Spinal cord (tissue), 10 donors: ENCODE data around the gene GPR156. TPM values are rescaled to one million over a fixed set of nuclear protein-coding genes. Genes with fewer than 3 reads are reported as not detected.
A peak's percentile ranks its signal among the peaks of the same experiment; 100 is the strongest.
"Not testable (repeated sequence)": the region's sequence is repeated elsewhere in the genome, so short reads cannot be mapped to it uniquely, and the experiment has no call there.

ENCODE experiments used
- DNase-seq, 6 donors: peaks; one replicate each; pipeline versions ENCODE4 v3.0.0 to v3.0.0-alpha.2; 2013 to 2015; ENCODE audit warnings: low spot score in 6 of 6, low read depth in 4 of 6
- H3K27ac ChIP-seq: one replicate; pipeline ENCODE4 v1.5.1; 2013; ENCODE audit warnings: low read depth, low read length, control low read depth
- H3K27me3 ChIP-seq: one replicate; pipeline ENCODE4 v1.6.1; 2013; ENCODE audit warnings: low read length; ENCODE audit not compliant: control insufficient read depth, insufficient read depth
- H3K36me3 ChIP-seq: one replicate; pipeline ENCODE4 v1.6.1; 2013; ENCODE audit warnings: low read length; ENCODE audit not compliant: control insufficient read depth, insufficient read depth
- H3K4me1 ChIP-seq: one replicate; pipeline ENCODE4 v1.6.1; 2013; ENCODE audit warnings: low read length; ENCODE audit not compliant: control insufficient read depth, insufficient read depth
- H3K4me3 ChIP-seq: one replicate; pipeline ENCODE4 v1.5.1; 2013; ENCODE audit warnings: low read depth, low read length, control low read depth
- H3K9me3 ChIP-seq: one replicate; pipeline ENCODE4 v1.6.1; 2013; ENCODE audit warnings: low read length; ENCODE audit not compliant: control insufficient read depth, insufficient read depth
- WGBS: methylation state at CpG from one replicate; pipeline ENCODE4 v1.1.5; 2013; ENCODE audit warnings: missing lambda C conversion rate; ENCODE audit not compliant: insufficient coverage; 5-methylcytosine and 5-hydroxymethylcytosine counted together
- polyA plus RNA-seq, 2 donors: library from polyadenylated mRNA; unstranded; fragments of 120-200 nt; gene quantifications; one replicate each; pipeline ENCODE4 v1.2.1, GENCODE V29; 2013; ENCODE audit not compliant: insufficient read length in 2 of 2
- total RNA-seq, 2 donors: library from RNA; depleted of rRNA in 1 of 2; stranded (reverse); fragments of 120-200 nt in 1 of 2; fragments of >200 nt in 1 of 2; gene quantifications; one replicate each; pipeline versions ENCODE4 v1.2.3 to v1.2.4, GENCODE V29; 2013 to 2014
- donor health status: healthy.

GPR156 gene
- total and polyA plus RNA-seq, 4 donors: 1.7 to 2.1 (median 2.1) TPM

GRCh38 chr3:120239644-120240043 lies 45.4 kb downstream of the GPR156 start:
- Histone ChIP-seq H3K27me3 (no peaks in the 10 kb centered on the region), H3K36me3 (no peaks in the 10 kb centered on the region), H3K4me1 (no peaks in the 10 kb centered on the region), H3K27ac (no peak overlapping the region), H3K9me3 (no peaks in the 10 kb centered on the region), H3K4me3 (no peak overlapping the region)
- no peak for DNase-seq
- no CpG with 5 or more reads among the region's 2 CpGs for WGBS

GRCh38 chr3:120227710-120228347 lies 57.2 kb downstream of the GPR156 start:
- no peak overlapping the region for H3K4me3 ChIP-seq
- WGBS: 75% methylated on average over 1 of the region's 2 CpGs
- H3K27me3 ChIP-seq: no peaks in the 10 kb centered on the region
- peaks cover 2% of the 10 kb centered on the region for H3K9me3 ChIP-seq
- no peak for DNase-seq
- H3K36me3 ChIP-seq: no peaks in the 10 kb centered on the region
- no peaks in the 10 kb centered on the region for H3K4me1 ChIP-seq
- H3K27ac ChIP-seq: no peak overlapping the region

- H3K36me3 ChIP-seq: no peaks in the 10 kb centered on the region
- H3K4me1 ChIP-seq: no peaks in the 10 kb centered on the region
- no peaks in the 10 kb centered on the region for H3K27me3 ChIP-seq
- no peaks in the 10 kb centered on the region for H3K9me3 ChIP-seq
- no peak overlapping the region for H3K27ac ChIP-seq
- DNase-seq: no peak
- H3K4me3 ChIP-seq: no peak overlapping the region
- WGBS: no CpG with 5 or more reads among the region's 2 CpGs
Measured at GRCh38 chr3:120224237-120224636, 60.8 kb downstream of the GPR156 start.

- Histone ChIP-seq H3K27ac (no peak overlapping the region), H3K36me3 (no peaks in the 10 kb centered on the region), H3K4me1 (peaks cover 3% of the 10 kb centered on the region), H3K9me3 (no peaks in the 10 kb centered on the region), H3K4me3 (no peak overlapping the region), H3K27me3 (no peaks in the 10 kb centered on the region)
- DNase-seq: no peak
Measured at GRCh38 chr3:120218981-120219380, 66.0 kb downstream of the GPR156 start.

GRCh38 chr3:120216633-120217032 lies 68.4 kb downstream of the GPR156 start:
- H3K4me1 ChIP-seq, H3K27me3 ChIP-seq, H3K9me3 ChIP-seq, H3K36me3 ChIP-seq, DNase-seq, H3K4me3 ChIP-seq, H3K27ac ChIP-seq: not testable (repeated sequence)
- WGBS: no CpG with 5 or more reads among the region's 1 CpG

GRCh38 chr3:120214176-120214575 lies 70.8 kb downstream of the GPR156 start:
- H3K27me3 ChIP-seq: no peaks in the 10 kb centered on the region
- no peaks in the 10 kb centered on the region for H3K36me3 ChIP-seq
- no peak overlapping the region for H3K4me3 ChIP-seq
- H3K4me1 ChIP-seq: peaks cover 3% of the 10 kb centered on the region
- 21% methylated on average over 4 of the region's 4 CpGs for WGBS
- DNase-seq: peak in 2 of 6 donors; percentile 51
- no peaks in the 10 kb centered on the region for H3K9me3 ChIP-seq
- H3K27ac ChIP-seq: peak overlapping the region; percentile 65

- Histone ChIP-seq H3K4me1 (peaks cover 3% of the 10 kb centered on the region), H3K4me3 (no peak overlapping the region), H3K27ac (no peak overlapping the region), H3K36me3 (no peaks in the 10 kb centered on the region), H3K9me3 (no peaks in the 10 kb centered on the region), H3K27me3 (no peaks in the 10 kb centered on the region)
- DNase-seq: no peak
- WGBS: no CpG with 5 or more reads among the region's 1 CpG
Measured at GRCh38 chr3:120212505-120212904, 72.5 kb downstream of the GPR156 start.

GRCh38 chr3:120209425-120209824 lies 75.6 kb downstream of the GPR156 start:
- no peaks in the 10 kb centered on the region for H3K27me3 ChIP-seq
- no peaks in the 10 kb centered on the region for H3K9me3 ChIP-seq
- DNase-seq: no peak
- H3K27ac ChIP-seq: no peak overlapping the region
- WGBS: no CpG with 5 or more reads among the region's 1 CpG
- no peak overlapping the region for H3K4me3 ChIP-seq
- peaks cover 3% of the 10 kb centered on the region for H3K4me1 ChIP-seq
- no peaks in the 10 kb centered on the region for H3K36me3 ChIP-seq

- no peaks in the 10 kb centered on the region for H3K27me3 ChIP-seq
- no peaks in the 10 kb centered on the region for H3K36me3 ChIP-seq
- 57% methylated on average over 3 of the region's 5 CpGs for whole genome bisulfite sequencing
- H3K27ac ChIP-seq: no peak overlapping the region
- no peak for DNase-seq
- H3K4me3 ChIP-seq: no peak overlapping the region
- H3K9me3 ChIP-seq: no peaks in the 10 kb centered on the region
- peaks cover 7% of the 10 kb centered on the region for H3K4me1 ChIP-seq
Measured at GRCh38 chr3:120204338-120204737, 80.7 kb downstream of the GPR156 start.

GRCh38 chr3:120203621-120204020 lies 81.4 kb downstream of the GPR156 start:
- WGBS: no CpG with 5 or more reads among the region's 7 CpGs
- H3K27ac ChIP-seq: no peak overlapping the region
- DNase-seq: no peak
- H3K27me3 ChIP-seq: no peaks in the 10 kb centered on the region
- H3K9me3 ChIP-seq: no peaks in the 10 kb centered on the region
- no peak overlapping the region for H3K4me3 ChIP-seq
- H3K36me3 ChIP-seq: no peaks in the 10 kb centered on the region
- peaks cover 7% of the 10 kb centered on the region for H3K4me1 ChIP-seq
